Stimulated activated CD4-positive, alpha-beta T cell treated with anti-CD3 and anti-CD28 coated beads, TNF-alpha, amount 100 ng/mL, for 48 hours (primary cell): ENCODE results near the gene CPNE5.
"Not testable (repeated sequence)": the region's sequence is repeated elsewhere in the genome, so short reads cannot be mapped to it uniquely, and the experiment has no call there.

Experiments used
- DNase-seq, 3 donors: peaks; one replicate each; pipeline ENCODE4 v3.0.0-alpha.2; 2020; ENCODE audit warnings: low read depth in 3 of 3

The CPNE5 gene

GRCh38 chr6:36817176-36817817 is 21.9 kb downstream of the CPNE5 start:
- no peak for DNase-seq

- DNase-seq: no peak
These were observed 23.1 kb downstream of the CPNE5 start for GRCh38 chr6:36815962-36816735.

- no peak for DNase-seq
These were observed 25.0 kb downstream of the CPNE5 start for GRCh38 chr6:36814249-36814648.

- DNase-seq: no peak
These were observed 25.7 kb downstream of the CPNE5 start for GRCh38 chr6:36813526-36813925.

- DNase-seq: not testable (repeated sequence)
These were observed 26.2 kb downstream of the CPNE5 start for GRCh38 chr6:36813047-36813446.

GRCh38 chr6:36809941-36810803 is 29.1 kb downstream of the CPNE5 start:
- DNase-seq: no peak

GRCh38 chr6:36809156-36809555 is 30.1 kb downstream of the CPNE5 start:
- no peak for DNase-seq

GRCh38 chr6:36808634-36809033 is 30.6 kb downstream of the CPNE5 start:
- no peak for DNase-seq

GRCh38 chr6:36807750-36808149 is 31.5 kb downstream of the CPNE5 start:
- no peak for DNase-seq

- DNase-seq: no peak
These were observed 32.1 kb downstream of the CPNE5 start for GRCh38 chr6:36807143-36807542.

GRCh38 chr6:36805917-36806316 is 33.3 kb downstream of the CPNE5 start:
- no peak for DNase-seq

GRCh38 chr6:36805096-36805797 is 34.0 kb downstream of the CPNE5 start:
- no peak for DNase-seq

GRCh38 chr6:36804563-36804962 is 34.7 kb downstream of the CPNE5 start:
- no peak for DNase-seq

GRCh38 chr6:36803908-36804307 is 35.3 kb downstream of the CPNE5 start:
- DNase-seq: no peak

- DNase-seq: no peak
These were observed 35.8 kb downstream of the CPNE5 start for GRCh38 chr6:36803482-36803881.

GRCh38 chr6:36800223-36801076 is 38.8 kb downstream of the CPNE5 start:
- DNase-seq: no peak

GRCh38 chr6:36798852-36799251 is 40.4 kb downstream of the CPNE5 start:
- no peak for DNase-seq

GRCh38 chr6:36797653-36798052 is 41.6 kb downstream of the CPNE5 start:
- DNase-seq: no peak

GRCh38 chr6:36797055-36797454 is 42.2 kb downstream of the CPNE5 start:
- DNase-seq: no peak

- no peak for DNase-seq
These were observed 44.6 kb downstream of the CPNE5 start for GRCh38 chr6:36794713-36795065.
